HCT116 (cell line): ENCODE results near the gene SAMMSON. TPM values are rescaled to one million over a fixed set of nuclear protein-coding genes. Genes with fewer than 3 reads are reported as not detected.

Source experiments
- ATAC-seq: fragments of 200-7000 bp; cut with Tn5 transposase; 2 replicates; pipeline ENCODE4 v1.9.1; 2020; ENCODE audit warnings: mild to moderate bottlenecking, moderate library complexity
- BruUV-seq: library from RNA; stranded (reverse); fragments of 400-500 nt; replicated peaks from 2 replicates; lab custom pipeline; 2021; lab: Mats Ljungman, UMichigan
- CTCF ChIA-PET: fragments of 300-600 bp; sonication (Branson Sonifier 250); formaldehyde crosslinking; loops from one replicate; lab custom pipeline; 2021; ENCODE audit warnings: antibody characterized with exemption; lab: Charles Lee
- POLR2A ChIA-PET: fragments of 300-600, 350-600 bp; sonication (Branson Sonifier 250); formaldehyde crosslinking; loops from one replicate; lab custom pipeline; 2021; ENCODE audit warnings: antibody characterized with exemption; lab: Charles Lee
- RAD21 ChIA-PET, 2 experiments: fragments of 300-600 bp; sonication (Branson Sonifier 250); formaldehyde crosslinking; loops; one replicate each; lab custom pipeline; 2023; ENCODE audit warnings: low total read pairs in 2 of 2; ENCODE audit not compliant: uncharacterized antibody in 2 of 2, unreplicated experiment in 2 of 2, low non-redundant PET in 1 of 2; lab: Charles Lee
- DNase-seq: peaks from one replicate; pipeline ENCODE4 v3.0.0-alpha.2; 2010; ENCODE audit warnings: low read depth, low spot score
- H2AFZ ChIP-seq: fragments of 200-600 bp; shearing (Covaris generic), sonication (generic); 2 replicates; pipeline ENCODE4 v1.6.1; 2017; ENCODE audit warnings: low read depth, mixed run types, mixed read lengths, antibody characterized with exemption, low read length; ENCODE audit not compliant: poor library complexity, severe bottlenecking
- H3K27ac ChIP-seq: 2 replicates; pipeline ENCODE4 v1.5.1; 2012; ENCODE audit warnings: low read depth, low read length
- H3K27me3 ChIP-seq: fragments of 200-600 bp; sonication (generic); 2 replicates; pipeline ENCODE4 v1.6.1; 2016; ENCODE audit warnings: mixed run types, low read length, mixed read lengths; ENCODE audit not compliant: insufficient read depth
- H3K36me3 ChIP-seq, 2 experiments: fragments of 200-500 bp in 1 of 2; fragments of 200-600 bp in 1 of 2; sonication (Bioruptor generic) in 1 of 2; sonication (generic) in 1 of 2; 2 replicates each; pipeline versions ENCODE4 v1.5.1 to v1.6.1; 2014 to 2016; ENCODE audit warnings: low read length in 2 of 2, inconsistent platforms in 1 of 2, mixed read lengths in 1 of 2, mixed run types in 1 of 2; ENCODE audit not compliant: insufficient read depth in 2 of 2, control insufficient read depth in 1 of 2
- H3K4me1 ChIP-seq, 2 experiments: fragments of 200-600 bp in 1 of 2; sonication (generic) in 1 of 2; 2 replicates each; pipeline versions ENCODE4 v1.5.1 to v1.6.1; 2012 to 2017; ENCODE audit warnings: low read length in 2 of 2, inconsistent platforms in 1 of 2, mild to moderate bottlenecking in 1 of 2, mixed read lengths in 1 of 2, mixed run types in 1 of 2, moderate library complexity in 1 of 2; ENCODE audit not compliant: insufficient read depth in 2 of 2, control insufficient read depth in 1 of 2
- H3K4me2 ChIP-seq: fragments of 200-600 bp; sonication (generic); 2 replicates; pipeline ENCODE4 v1.6.1; 2017; ENCODE audit warnings: mixed run types, low read length, mixed read lengths
- H3K4me3 ChIP-seq, 2 experiments: fragments of 200-600 bp in 1 of 2; sonication (generic) in 1 of 2; replicated peaks in 1 of 2; 2 replicates each; pipeline ENCODE4 v1.5.1; 2011 to 2016; ENCODE audit warnings: low read length in 2 of 2, control low read depth in 1 of 2, low read depth in 1 of 2, mild to moderate bottlenecking in 1 of 2, mixed read lengths in 1 of 2, mixed run types in 1 of 2
- H3K79me2 ChIP-seq: fragments of 200-600 bp; sonication (generic); 2 replicates; pipeline ENCODE4 v1.6.1; 2017; ENCODE audit warnings: mild to moderate bottlenecking, mixed run types, low read length, moderate library complexity, mixed read lengths; ENCODE audit not compliant: insufficient read depth
- H3K9ac ChIP-seq: fragments of 200-600 bp; sonication (generic); 2 replicates; pipeline ENCODE4 v1.6.1; 2016; ENCODE audit warnings: low read length, mixed read lengths
- H3K9me2 ChIP-seq: fragments of 200-600 bp; sonication (generic), shearing (Covaris generic); 2 replicates; pipeline ENCODE4 v1.6.1; 2017; ENCODE audit warnings: mixed run types, mild to moderate bottlenecking, moderate library complexity; ENCODE audit not compliant: insufficient read depth
- H3K9me3 ChIP-seq, 2 experiments: fragments of 200-500 bp in 1 of 2; fragments of 200-600 bp in 1 of 2; sonication (Bioruptor generic) in 1 of 2; sonication (generic) in 1 of 2; 2 replicates each; pipeline ENCODE4 v1.6.1; 2014 to 2017; ENCODE audit warnings: low read length in 2 of 2, mixed read lengths in 2 of 2, inconsistent platforms in 1 of 2, low read depth in 1 of 2, mild to moderate bottlenecking in 1 of 2, mixed run types in 1 of 2, moderate library complexity in 1 of 2; ENCODE audit not compliant: control insufficient read depth in 1 of 2, insufficient read depth in 1 of 2
- H4K20me1 ChIP-seq: fragments of 200-600 bp; sonication (generic), shearing (Covaris generic); 2 replicates; pipeline ENCODE4 v1.6.1; 2017; ENCODE audit warnings: mixed run types, mild to moderate bottlenecking, moderate library complexity; ENCODE audit not compliant: insufficient read depth
- CBX3 ChIP-seq: IDR thresholded peaks from 2 replicates; pipeline ENCODE4 v1.6.1; 2012; ENCODE audit warnings: low read depth
- CEBPB ChIP-seq: IDR thresholded peaks from 2 replicates; pipeline ENCODE4 v1.6.1; 2012; ENCODE audit warnings: low read depth
- FOSL1 ChIP-seq: IDR thresholded peaks from 2 replicates; pipeline ENCODE4 v1.6.1; 2012; ENCODE audit warnings: low read depth
- JUND ChIP-seq: IDR thresholded peaks from 2 replicates; pipeline ENCODE4 v1.6.1; 2012
- POLR2A ChIP-seq: IDR thresholded peaks from 2 replicates; pipeline ENCODE4 v1.7.0; 2011; ENCODE audit warnings: borderline replicate concordance; ENCODE audit not compliant: insufficient read depth, insufficient read length; ENCODE audit errors: extremely low read depth
- POLR2AphosphoS5 ChIP-seq: IDR thresholded peaks from 2 replicates; pipeline ENCODE4 v1.6.1; 2011; ENCODE audit warnings: mild to moderate bottlenecking, low read depth, low read length, moderate library complexity
- RAD21 ChIP-seq: IDR thresholded peaks from 2 replicates; pipeline ENCODE4 v1.6.1; 2012; ENCODE audit warnings: low read depth, mild to moderate bottlenecking
- SIN3A ChIP-seq: IDR thresholded peaks from 2 replicates; pipeline ENCODE4 v1.6.1; 2012; ENCODE audit warnings: low read depth
- SP1 ChIP-seq: IDR thresholded peaks from 2 replicates; pipeline ENCODE4 v1.6.1; 2012; ENCODE audit warnings: low read depth
- SRF ChIP-seq: IDR thresholded peaks from 2 replicates; pipeline ENCODE4 v1.6.1; 2012; ENCODE audit warnings: low read depth
- ZFX ChIP-seq: fragments of 450-650 bp; IDR thresholded peaks from 2 replicates; pipeline ENCODE4 v1.6.1; 2017
- ZNF274 ChIP-seq: fragments of 200-500 bp; sonication (Bioruptor generic); IDR thresholded peaks from 2 replicates; pipeline ENCODE4 v1.6.1; 2014; ENCODE audit warnings: mild to moderate bottlenecking, low read depth, low read length, inconsistent platforms
- intact Hi-C: fragments of 100-400 bp; cut with micrococcal nuclease; formaldehyde crosslinking; loops from 2 replicates; pipeline ENCODE4 v1.10.0; 2022
- total RNA-seq: library from RNA; stranded (reverse); gene quantifications from one replicate; pipeline ENCODE4 v1.2.1, GENCODE V29; 2021; ENCODE audit not compliant: unreplicated experiment
- TF ChIP-seq, protein P1 (sequence below): IDR thresholded peaks from 2 replicates; pipeline ENCODE4 v1.6.1; 2012
- TF ChIP-seq, protein P2 (sequence below): IDR thresholded peaks from 2 replicates; pipeline ENCODE4 v1.6.1; 2012; ENCODE audit warnings: low read depth

The SAMMSON gene
- total RNA-seq, 1 experiment from 2014 or later, result not detected

DNA sequence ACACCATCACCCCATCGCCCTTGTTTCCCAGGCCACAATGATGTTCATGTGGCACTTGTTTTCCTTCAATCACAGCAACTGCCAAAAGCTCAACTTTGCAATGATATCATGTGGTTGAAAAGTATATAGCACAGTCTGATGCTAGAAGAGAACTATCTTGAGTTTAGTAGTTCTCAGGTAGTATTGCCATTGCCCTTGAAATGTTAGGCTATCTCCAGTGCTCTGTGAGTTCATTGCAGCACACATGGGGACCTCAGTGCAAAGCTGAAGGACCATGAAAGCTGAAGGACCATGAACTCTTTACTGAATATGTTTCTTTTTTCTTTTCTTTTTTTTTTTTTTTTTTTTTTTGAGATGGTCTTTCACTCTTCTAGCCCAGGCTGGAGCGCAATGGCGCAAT, 35.9 kb upstream of the SAMMSON start:
- Histone ChIP-seq H3K4me1 (no peaks in the 10 kb centered on the region), H3K9ac (no peak overlapping the region), H3K9me3 (no peaks in the 10 kb centered on the region), H3K4me2 (no peak overlapping the region), H3K27ac (no peak overlapping the region), H3K79me2 (no peaks in the 10 kb centered on the region), H3K36me3 (no peaks in the 10 kb centered on the region), H3K27me3 (no peaks in the 10 kb centered on the region), H4K20me1 (no peaks in the 10 kb centered on the region), H3K9me2 (no peaks in the 10 kb centered on the region), H3K4me3 (no peak overlapping the region), H2AFZ (no peak overlapping the region)
- ChIA-PET CTCF (no interaction called here), RAD21 (interaction anchor here in 1 of 2 experiments (0.7 kb wide), 1 partner anchor 703 kb away, joined by 6 read pairs; no protein-coding TSS in a partner anchor), POLR2A (no interaction called here)
- intact Hi-C loops, result no loop called here
- ATAC-seq (no peak), DNase-seq (no peak)
- no peak for TF ChIP-seq POLR2AphosphoS5
- BruUV-seq, result no TSS peak

DNA sequence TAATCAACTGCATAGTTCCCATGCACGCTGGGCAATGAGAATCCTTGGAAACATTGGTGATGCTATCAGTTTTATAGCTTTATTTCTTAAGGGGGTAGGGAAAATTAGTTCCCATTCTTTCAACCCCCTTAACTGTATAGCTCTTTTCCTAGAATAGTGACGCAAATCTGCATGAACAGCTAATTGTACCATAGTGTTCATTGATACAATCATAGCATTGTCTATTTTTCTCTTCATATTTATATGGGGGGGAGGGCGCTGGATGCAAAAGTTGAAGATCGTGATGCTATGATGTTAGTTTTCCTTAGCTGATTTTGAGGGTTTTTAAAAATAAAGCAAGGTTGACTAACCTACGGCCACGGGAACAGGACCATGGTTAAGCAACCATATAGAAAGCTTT, 32.4 kb upstream of the SAMMSON start:
- ATAC-seq (no peak), DNase-seq (no peak)
- H3K9me3 ChIP-seq, result no peaks in the 10 kb centered on the region
- no peaks in the 10 kb centered on the region for H3K9me2 ChIP-seq
- no peaks in the 10 kb centered on the region for H3K4me1 ChIP-seq
- POLR2A ChIA-PET, result no interaction called here
- CTCF ChIA-PET, result no interaction called here
- H3K4me2 ChIP-seq, result no peak overlapping the region
- H3K27ac ChIP-seq, result no peak overlapping the region
- no TSS peak for BruUV-seq
- no peak overlapping the region for H2AFZ ChIP-seq
- H3K4me3 ChIP-seq, result no peak overlapping the region
- TF ChIP-seq JUND (no peak), FOSL1 (no peak), ZFX (no peak), SIN3A (no peak), POLR2A (no peak), SRF (no peak), ZNF274 (no peak), CEBPB (no peak), RAD21 (no peak), SP1 (no peak), CBX3 (no peak)
- TF ChIP-seq, protein P1, sequence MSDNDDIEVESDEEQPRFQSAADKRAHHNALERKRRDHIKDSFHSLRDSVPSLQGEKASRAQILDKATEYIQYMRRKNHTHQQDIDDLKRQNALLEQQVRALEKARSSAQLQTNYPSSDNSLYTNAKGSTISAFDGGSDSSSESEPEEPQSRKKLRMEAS, result no peak
- TF ChIP-seq, protein P2, sequence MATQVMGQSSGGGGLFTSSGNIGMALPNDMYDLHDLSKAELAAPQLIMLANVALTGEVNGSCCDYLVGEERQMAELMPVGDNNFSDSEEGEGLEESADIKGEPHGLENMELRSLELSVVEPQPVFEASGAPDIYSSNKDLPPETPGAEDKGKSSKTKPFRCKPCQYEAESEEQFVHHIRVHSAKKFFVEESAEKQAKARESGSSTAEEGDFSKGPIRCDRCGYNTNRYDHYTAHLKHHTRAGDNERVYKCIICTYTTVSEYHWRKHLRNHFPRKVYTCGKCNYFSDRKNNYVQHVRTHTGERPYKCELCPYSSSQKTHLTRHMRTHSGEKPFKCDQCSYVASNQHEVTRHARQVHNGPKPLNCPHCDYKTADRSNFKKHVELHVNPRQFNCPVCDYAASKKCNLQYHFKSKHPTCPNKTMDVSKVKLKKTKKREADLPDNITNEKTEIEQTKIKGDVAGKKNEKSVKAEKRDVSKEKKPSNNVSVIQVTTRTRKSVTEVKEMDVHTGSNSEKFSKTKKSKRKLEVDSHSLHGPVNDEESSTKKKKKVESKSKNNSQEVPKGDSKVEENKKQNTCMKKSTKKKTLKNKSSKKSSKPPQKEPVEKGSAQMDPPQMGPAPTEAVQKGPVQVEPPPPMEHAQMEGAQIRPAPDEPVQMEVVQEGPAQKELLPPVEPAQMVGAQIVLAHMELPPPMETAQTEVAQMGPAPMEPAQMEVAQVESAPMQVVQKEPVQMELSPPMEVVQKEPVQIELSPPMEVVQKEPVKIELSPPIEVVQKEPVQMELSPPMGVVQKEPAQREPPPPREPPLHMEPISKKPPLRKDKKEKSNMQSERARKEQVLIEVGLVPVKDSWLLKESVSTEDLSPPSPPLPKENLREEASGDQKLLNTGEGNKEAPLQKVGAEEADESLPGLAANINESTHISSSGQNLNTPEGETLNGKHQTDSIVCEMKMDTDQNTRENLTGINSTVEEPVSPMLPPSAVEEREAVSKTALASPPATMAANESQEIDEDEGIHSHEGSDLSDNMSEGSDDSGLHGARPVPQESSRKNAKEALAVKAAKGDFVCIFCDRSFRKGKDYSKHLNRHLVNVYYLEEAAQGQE, result no peak
- no peaks in the 10 kb centered on the region for H3K79me2 ChIP-seq
- no peak overlapping the region for H3K9ac ChIP-seq
- RAD21 ChIA-PET, result no interaction called here
- intact Hi-C loops, result no loop called here
- H4K20me1 ChIP-seq, result no peaks in the 10 kb centered on the region
- no peaks in the 10 kb centered on the region for H3K36me3 ChIP-seq
- H3K27me3 ChIP-seq, result no peaks in the 10 kb centered on the region
